CD4-positive, alpha-beta T cell treated with Interleukin-17A for 4 hours (primary cell): ENCODE results near the gene FAR2.
"Not testable (repeated sequence)": the region's sequence is repeated elsewhere in the genome, so short reads cannot be mapped to it uniquely, and the experiment has no call there.

ENCODE experiments used
- DNase-seq: peaks from one replicate; pipeline ENCODE4 v3.0.0-alpha.2; 2020; ENCODE audit warnings: mixed read lengths

The FAR2 gene

GRCh38 chr12:29346769-29347421 is 197.8 kb downstream of the FAR2 start:
- no peak for DNase-seq

DNA sequence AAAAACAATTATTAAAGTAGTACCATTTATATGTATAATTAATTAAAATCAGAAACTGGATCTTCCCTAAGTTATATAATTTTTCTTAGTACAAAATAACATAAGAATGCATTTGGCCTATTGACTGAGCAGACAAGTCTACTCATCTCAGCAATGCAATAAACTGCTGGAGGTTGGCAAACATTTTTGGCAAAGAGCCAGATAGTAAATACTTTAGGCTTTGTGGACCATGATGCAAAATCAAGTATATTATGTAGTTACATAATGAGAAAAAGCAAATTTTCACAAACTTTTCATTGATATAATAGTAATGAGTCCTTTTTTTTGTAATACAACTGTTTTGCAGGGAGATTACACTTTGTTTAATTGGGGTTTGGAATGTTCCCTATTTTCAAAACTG is 201.0 kb downstream of the FAR2 start:
- no peak for DNase-seq

- no peak for DNase-seq
These were observed 205.9 kb downstream of the FAR2 start for GRCh38 chr12:29354954-29355353.

GRCh38 chr12:29365091-29365490 is 216.0 kb downstream of the FAR2 start:
- no peak for DNase-seq

DNA sequence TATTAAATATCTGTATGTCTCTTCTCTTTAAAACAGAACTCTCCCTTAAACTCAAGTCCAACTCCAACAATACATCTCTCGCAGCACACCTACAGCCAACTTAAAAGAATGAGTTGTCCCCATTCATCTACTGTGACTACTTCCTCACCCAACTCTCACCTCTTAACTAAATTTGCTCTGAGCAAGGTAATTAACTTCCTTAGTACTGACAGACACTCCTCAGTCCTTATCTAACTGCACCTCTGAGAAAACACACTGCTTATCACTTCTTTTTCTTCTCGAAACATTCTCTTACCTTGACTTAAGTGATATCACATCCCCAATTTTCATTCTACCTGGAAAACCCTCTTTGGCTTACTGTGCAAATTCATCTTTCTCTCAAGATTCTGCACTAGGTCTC is 224.9 kb downstream of the FAR2 start:
- DNase-seq, result no peak

DNA sequence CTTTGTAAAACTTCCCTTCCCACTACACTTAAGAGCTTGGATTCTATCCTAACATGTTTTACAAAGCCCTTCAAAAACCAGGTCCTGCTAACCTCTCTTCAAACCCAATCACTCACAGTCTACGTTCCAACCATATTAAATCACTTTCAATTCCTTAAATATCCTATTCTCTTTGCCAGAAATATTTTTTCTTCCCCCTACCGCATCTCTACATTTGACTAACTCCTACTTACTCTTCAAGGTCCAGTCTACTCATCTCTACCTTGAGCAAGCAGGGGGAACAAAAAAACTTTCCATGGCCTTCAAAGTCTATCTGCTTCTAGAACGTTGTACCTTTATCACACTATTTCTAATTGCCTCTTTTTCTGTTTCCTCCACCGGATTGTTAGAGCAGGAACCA is 225.8 kb downstream of the FAR2 start:
- DNase-seq, result no peak

DNA sequence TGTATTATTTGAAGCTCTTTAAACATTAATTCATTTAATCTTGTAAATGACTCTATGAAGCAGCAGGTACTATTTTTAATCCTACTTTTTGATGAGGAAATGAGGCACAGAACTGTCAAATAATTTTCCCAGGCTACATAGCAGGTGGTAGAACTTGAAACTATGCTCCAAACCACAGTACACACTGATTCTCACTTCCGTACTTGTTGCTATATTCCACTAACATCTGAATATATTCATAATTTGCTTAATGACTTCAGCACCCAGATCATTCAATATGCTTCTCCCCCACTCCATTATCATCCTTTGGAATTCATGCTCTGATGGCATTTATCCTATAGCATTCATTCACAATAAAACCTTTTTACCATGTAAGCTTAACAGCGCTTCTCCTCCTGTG is 227.0 kb downstream of the FAR2 start:
- DNase-seq, result no peak

- DNase-seq, result peak; percentile 90
These were observed 231.8 kb downstream of the FAR2 start, which contains the start of gene ERGIC2 for GRCh38 chr12:29380536-29381523. TSS of gene ERGIC2 (minus strand) at chr12:29381172. CDS start at chr12:29371633, 9,539 bp downstream.

DNA sequence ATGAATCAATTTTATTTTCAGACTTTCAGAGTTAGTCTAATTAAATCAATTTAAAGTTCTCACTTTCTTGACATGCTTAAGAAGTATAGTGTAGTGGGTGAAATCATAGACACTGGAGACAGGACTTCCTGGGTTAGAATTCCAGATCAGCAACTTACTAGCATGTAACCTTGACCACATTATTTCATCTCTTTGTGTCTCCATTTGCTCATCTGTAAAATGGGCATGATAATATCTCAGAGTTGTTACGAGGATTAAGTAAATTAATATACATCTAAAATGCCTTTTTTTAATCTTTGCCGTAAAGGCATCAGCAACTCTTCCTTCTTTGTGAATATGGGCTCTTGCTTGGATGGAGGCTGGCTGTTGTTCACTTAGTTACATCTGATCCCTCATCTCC is 233.2 kb downstream of the FAR2 start:
- DNase-seq, result no peak

DNA sequence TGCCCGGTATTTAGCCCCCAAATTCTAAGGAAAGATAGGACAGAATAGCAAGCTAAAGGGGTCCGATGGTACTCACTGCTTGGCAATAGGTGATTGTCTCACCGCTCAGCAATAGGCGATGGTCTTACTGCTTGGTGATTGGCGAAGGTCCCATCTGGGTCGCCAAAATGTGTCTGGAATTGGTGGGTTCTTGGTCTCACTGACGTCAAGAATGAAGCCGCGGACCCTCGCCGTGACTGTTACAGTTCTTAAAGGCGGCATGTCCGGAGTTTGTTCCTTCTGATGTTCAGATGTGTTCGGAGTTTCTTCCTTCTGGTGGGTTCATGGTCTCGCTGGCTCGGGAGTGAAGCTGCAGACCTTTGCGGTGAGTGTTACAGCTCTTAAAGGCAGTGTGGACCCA is 236.1 kb downstream of the FAR2 start:
- DNase-seq, result not testable (repeated sequence)
